Measurements from ENCODE around the gene LGI2.

- TF ChIP-seq CTCF (IDR thresholded peaks at IDR 0.05; ENCODE audit: poor library complexity, severe bottlenecking) (no peak), RAD21 (conservative IDR thresholded peaks at IDR 0.05) (no peak), TAF1 (IDR thresholded peaks at IDR 0.05; ENCODE audit: low read depth) (no peak), EP300 (conservative IDR thresholded peaks at IDR 0.05; ENCODE audit: poor library complexity, severe bottlenecking) (no peak), REST (IDR thresholded peaks at IDR 0.05; ENCODE audit: borderline replicate concordance) (no peak)
These were observed 18.1 kb downstream of the LGI2 start for GRCh38 chr4:25012655-25013054.

All from neural cell (in vitro differentiated cells).